Tibial nerve (tissue), 4 donors: ENCODE measurements around the gene GPRIN2. TPM values are rescaled to one million over a fixed set of nuclear protein-coding genes. Genes with fewer than 3 reads are reported as not detected.

Experiments used
- DNase-seq, 2 donors: peaks; one replicate each; pipeline ENCODE4 v3.0.0-alpha.2; 2019; ENCODE audit warnings: low spot score in 2 of 2
- H3K27ac ChIP-seq, 4 donors: fragments of 200-600 bp; sonication (generic) in 3 of 4; one replicate each; pipeline ENCODE4 v1.5.1; 2017 to 2019; ENCODE audit warnings: mild to moderate bottlenecking in 1 of 4
- H3K27me3 ChIP-seq, 2 donors: fragments of 200-600 bp; sonication (generic) in 1 of 2; one replicate each; pipeline versions ENCODE4 v1.5.1 to v1.6.0; 2017 to 2019
- H3K36me3 ChIP-seq, 3 donors: fragments of 200-600 bp; sonication (generic); one replicate each; pipeline ENCODE4 v1.5.1; 2018 to 2019
- H3K4me1 ChIP-seq, 4 donors: fragments of 200-600 bp; sonication (generic) in 3 of 4; one replicate each; pipeline ENCODE4 v1.5.1; 2017 to 2019
- H3K4me3 ChIP-seq, 4 donors: fragments of 200-600 bp; sonication (generic) in 3 of 4; one replicate each; pipeline ENCODE4 v1.5.1; 2017 to 2019; ENCODE audit warnings: mild to moderate bottlenecking in 1 of 4, moderate library complexity in 1 of 4
- H3K9me3 ChIP-seq, 4 donors: fragments of 200-600 bp; sonication (generic) in 3 of 4; one replicate each; pipeline ENCODE4 v1.5.1; 2017 to 2019
- CTCF ChIP-seq, 5 experiments: fragments of 200-600 bp in 3 of 5; fragments of 450-650 bp in 2 of 5; sonication (generic) in 3 of 5; IDR thresholded peaks; one replicate each; pipeline ENCODE4 v1.5.1; 2016 to 2019; ENCODE audit warnings: antibody characterized with exemption in 5 of 5, mild to moderate bottlenecking in 3 of 5, moderate library complexity in 2 of 5
- EP300 ChIP-seq, 2 donors: sonication (generic); formaldehyde crosslinking; IDR thresholded peaks; one replicate each; pipeline ENCODE4 v1.6.1; 2017; ENCODE audit warnings: antibody characterized with exemption in 2 of 2, mild to moderate bottlenecking in 1 of 2
- POLR2A ChIP-seq, 2 donors: fragments of 450-650 bp; IDR thresholded peaks; one replicate each; pipeline ENCODE4 v1.6.1; 2017; ENCODE audit warnings: antibody characterized with exemption in 2 of 2, mild to moderate bottlenecking in 2 of 2, moderate library complexity in 2 of 2
- WGBS, 2 donors: methylation state at CpG; one replicate each; pipeline ENCODE4 v1.1.5; 2018; 5-methylcytosine and 5-hydroxymethylcytosine counted together
- total RNA-seq, 4 donors: library from RNA; depleted of rRNA; stranded (reverse); fragments of >200 nt; gene quantifications; one replicate each; pipeline ENCODE4 v1.1.0, GENCODE V29; 2016

GPRIN2 gene
- total RNA-seq, 4 donors from 2014 or later: 0.98 to 2.8 (median 2.3) TPM

GRCh38 chr10:46520381-46520780, 36.1 kb downstream of the GPRIN2 start:
- Histone ChIP-seq H3K4me1 (peaks cover 0 to 21% (median 0%) of the 10 kb centered on the region in 4 donors), H3K36me3 (no peaks in the 10 kb centered on the region), H3K9me3 (no peaks in the 10 kb centered on the region), H3K27ac (no peak overlapping the region), H3K4me3 (no peak overlapping the region), H3K27me3 (no peaks in the 10 kb centered on the region)
- no peak for TF ChIP-seq EP300 (IDR thresholded peaks at IDR 0.05)
- no peak for TF ChIP-seq POLR2A (IDR thresholded peaks at IDR 0.05)
- TF ChIP-seq CTCF (IDR thresholded peaks at IDR 0.05): no peak
- 85 to 88% methylated on average over 5 of the region's 5 CpGs for WGBS, 2 donors
- peak in 1 of 2 donors; percentile 11 for DNase-seq

- Histone ChIP-seq H3K9me3 (no peaks in the 10 kb centered on the region), H3K36me3 (no peaks in the 10 kb centered on the region), H3K4me3 (no peak overlapping the region), H3K27ac (no peak overlapping the region), H3K4me1 (peaks cover 0 to under 1% (median 0%) of the 10 kb centered on the region in 4 donors), H3K27me3 (no peaks in the 10 kb centered on the region)
- TF ChIP-seq EP300 (IDR thresholded peaks at IDR 0.05) (no peak), POLR2A (IDR thresholded peaks at IDR 0.05) (no peak), CTCF (IDR thresholded peaks at IDR 0.05) (no peak)
- DNase-seq: no peak
- WGBS, 2 donors: 90% methylated on average over 6 of the region's 6 CpGs
These were observed 38.3 kb downstream of the GPRIN2 start for GRCh38 chr10:46518028-46518725.

- no peak overlapping the region for H3K27ac ChIP-seq
- H3K36me3 ChIP-seq: no peaks in the 10 kb centered on the region
- no peaks in the 10 kb centered on the region for H3K27me3 ChIP-seq
- H3K9me3 ChIP-seq: no peaks in the 10 kb centered on the region
- no peaks in the 10 kb centered on the region for H3K4me1 ChIP-seq
- 90 to 92% methylated on average over 5 of the region's 5 CpGs for WGBS, 2 donors
- no peak overlapping the region for H3K4me3 ChIP-seq
- no peak for DNase-seq
- no peak for TF ChIP-seq POLR2A (IDR thresholded peaks at IDR 0.05)
- no peak for TF ChIP-seq CTCF (IDR thresholded peaks at IDR 0.05)
- no peak for TF ChIP-seq EP300 (IDR thresholded peaks at IDR 0.05)
These were observed 38.9 kb downstream of the GPRIN2 start for GRCh38 chr10:46517541-46517940.

GRCh38 chr10:46516660-46517416, 39.6 kb downstream of the GPRIN2 start:
- H3K9me3 ChIP-seq: no peaks in the 10 kb centered on the region
- H3K4me3 ChIP-seq: no peak overlapping the region
- no peak for DNase-seq
- no peaks in the 10 kb centered on the region for H3K4me1 ChIP-seq
- H3K27me3 ChIP-seq: no peaks in the 10 kb centered on the region
- 66 to 68% methylated on average over 11 of the region's 11 CpGs for WGBS, 2 donors
- H3K36me3 ChIP-seq: no peaks in the 10 kb centered on the region
- no peak overlapping the region for H3K27ac ChIP-seq
- no peak for TF ChIP-seq EP300 (IDR thresholded peaks at IDR 0.05)
- TF ChIP-seq POLR2A (IDR thresholded peaks at IDR 0.05): no peak
- no peak for TF ChIP-seq CTCF (IDR thresholded peaks at IDR 0.05)

GRCh38 chr10:46515793-46516192, 40.7 kb downstream of the GPRIN2 start:
- no peak overlapping the region for H3K27ac ChIP-seq
- no peaks in the 10 kb centered on the region for H3K27me3 ChIP-seq
- no peaks in the 10 kb centered on the region for H3K4me1 ChIP-seq
- H3K9me3 ChIP-seq: no peaks in the 10 kb centered on the region
- no peak for DNase-seq
- TF ChIP-seq EP300 (IDR thresholded peaks at IDR 0.05) (no peak), CTCF (IDR thresholded peaks at IDR 0.05) (no peak), POLR2A (IDR thresholded peaks at IDR 0.05) (no peak)
- WGBS, 2 donors: 87 to 91% methylated on average over 3 of the region's 3 CpGs
- no peak overlapping the region for H3K4me3 ChIP-seq
- no peaks in the 10 kb centered on the region for H3K36me3 ChIP-seq
